ENCODE measurements around the gene RAB29.

GRCh38 chr1:205772607-205773032 lies 2.7 kb downstream of the RAB29 start:
- no peak for TF ChIP-seq CTCF (IDR thresholded peaks at IDR 0.05)
- TF ChIP-seq ZFX (IDR thresholded peaks at IDR 0.05; ENCODE audit: borderline replicate concordance): no peak

Data from 22Rv1 (cell line).